HG03103 (cell line): ENCODE measurements around the gene STAC2.

Experiments
- ATAC-seq: cut with Tn5 transposase; IDR thresholded peaks from one replicate; pipeline ENCODE4 v1.9.1; 2021; ENCODE audit warnings: low read depth; ENCODE audit not compliant: unreplicated experiment

STAC2 gene

GRCh38 chr17:39235555-39236449, 10.1 kb upstream of the STAC2 start:
- ATAC-seq: no peak

- no peak for ATAC-seq
Measured at GRCh38 chr17:39231591-39232551, 6.1 kb upstream of the STAC2 start.

- no peak for ATAC-seq
Measured at GRCh38 chr17:39231091-39231561, 5.4 kb upstream of the STAC2 start.

DNA sequence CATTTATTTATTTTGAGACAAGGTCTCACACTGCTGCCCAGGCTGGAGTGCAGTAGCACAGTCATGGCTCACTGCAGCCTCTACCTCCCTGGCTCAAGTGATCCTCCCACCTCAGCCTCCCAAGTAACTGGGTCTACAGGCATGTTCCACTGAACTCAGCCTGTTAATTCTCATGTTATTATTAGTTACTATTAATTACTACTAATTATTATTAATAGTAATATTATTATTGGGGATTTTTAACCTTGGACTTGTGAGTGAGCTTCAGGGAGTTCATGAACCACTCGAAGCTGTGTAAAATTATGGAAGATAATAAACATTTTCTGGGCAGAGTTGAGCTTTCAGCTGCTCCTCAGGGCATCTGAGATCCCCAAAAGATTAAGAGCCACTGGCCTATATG, 4.6 kb upstream of the STAC2 start:
- no peak for ATAC-seq

GRCh38 chr17:39229274-39229913, 3.6 kb upstream of the STAC2 start:
- ATAC-seq: no peak

DNA sequence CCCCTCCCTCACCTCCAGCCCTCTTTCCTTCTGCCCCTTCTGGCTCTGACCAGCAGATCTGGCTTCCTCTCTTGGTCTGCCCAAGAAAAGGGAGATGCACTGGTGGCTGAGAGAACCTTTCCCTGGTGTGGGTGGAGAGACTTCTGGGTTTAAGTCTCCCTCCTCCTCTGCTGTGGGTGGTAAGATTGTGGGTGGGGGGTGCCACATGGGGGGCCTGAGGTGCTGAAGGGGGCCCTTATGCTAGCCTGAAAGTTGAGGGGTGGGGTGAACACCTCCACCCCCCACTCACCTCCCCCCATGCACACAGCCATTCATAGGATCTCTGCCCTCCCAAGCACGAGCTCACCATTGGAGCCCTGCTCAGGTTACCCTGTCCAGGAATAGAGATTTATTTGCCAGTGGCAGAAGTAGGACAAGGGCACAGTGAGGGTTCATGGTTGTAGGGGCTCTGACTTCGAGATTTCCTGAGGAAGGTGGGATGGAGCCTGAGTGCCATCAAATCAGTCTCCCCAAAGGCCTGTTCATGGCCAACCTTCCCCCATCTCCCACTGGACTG, 1.7 kb upstream of the STAC2 start:
- no peak for ATAC-seq

GRCh38 chr17:39225959-39226683, 376 bp upstream of the STAC2 start:
- no peak for ATAC-seq

DNA sequence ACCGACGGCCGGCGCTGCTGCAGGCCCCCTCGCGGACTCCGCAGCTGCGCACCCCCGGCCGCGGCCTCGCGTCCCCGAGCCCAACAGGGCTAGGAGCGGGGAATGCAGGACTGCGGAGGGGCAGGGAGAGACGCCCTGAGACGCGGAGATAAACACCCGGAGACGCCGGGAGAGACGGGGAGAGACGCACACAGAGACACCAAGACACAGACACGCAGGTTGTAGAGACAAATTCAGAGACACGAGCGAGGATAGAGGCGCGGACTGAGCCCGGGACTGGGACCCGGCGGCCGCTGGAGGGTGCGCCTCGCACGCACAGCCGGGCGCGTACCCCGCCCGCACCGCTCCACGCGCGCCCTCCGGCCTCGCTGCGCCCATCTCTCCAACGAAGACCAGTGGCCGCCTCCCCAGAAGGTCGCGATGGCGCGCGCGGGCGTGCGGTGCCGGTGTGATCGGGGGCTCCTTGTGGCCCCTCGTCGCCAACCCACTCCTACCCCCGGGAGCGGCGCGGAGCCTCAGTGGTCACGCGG, 902 bp downstream of the STAC2 start:
- no peak for ATAC-seq

DNA sequence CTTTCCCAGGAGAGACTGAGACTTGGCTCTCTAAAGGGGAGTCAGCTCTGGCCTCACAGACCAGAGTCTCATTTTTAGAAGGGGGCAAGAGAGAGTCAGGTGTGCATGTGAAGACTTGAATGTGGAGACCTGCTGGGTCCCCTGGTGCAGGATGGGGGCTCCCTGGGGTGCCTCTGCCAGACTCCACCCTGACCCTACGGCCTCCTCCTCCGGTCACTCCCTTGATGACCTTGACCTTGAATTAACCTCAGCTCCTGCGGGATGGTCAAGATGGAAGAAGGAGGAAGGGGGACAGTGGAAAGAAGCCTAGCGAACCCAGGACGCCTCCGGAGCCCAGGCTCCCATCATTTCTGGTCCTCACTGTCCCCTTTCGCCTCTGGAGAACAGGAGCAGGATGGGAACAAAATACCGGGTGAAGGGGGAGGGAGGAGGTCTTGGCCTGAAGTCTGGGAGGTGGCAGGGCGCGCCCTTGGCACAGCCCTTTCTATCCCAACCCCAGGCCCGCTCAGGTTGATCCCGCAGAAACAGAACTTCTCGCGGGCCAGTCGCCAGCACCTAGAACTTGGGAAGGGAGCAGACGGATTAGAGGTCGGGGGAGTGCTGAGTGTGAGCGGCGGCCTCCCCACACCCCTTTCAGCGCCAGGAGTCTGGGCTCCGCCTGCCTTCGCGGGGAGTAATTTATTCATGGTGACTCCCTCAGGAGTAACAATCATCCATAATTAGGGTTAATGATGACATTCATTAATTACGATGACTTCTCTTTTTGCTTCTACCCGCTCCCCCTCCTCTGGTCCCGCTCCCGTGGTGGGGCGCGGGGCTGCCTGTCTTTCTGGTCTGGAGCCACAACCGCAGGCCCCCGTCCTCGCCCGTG, 1.6 kb downstream of the STAC2 start:
- no peak for ATAC-seq

DNA sequence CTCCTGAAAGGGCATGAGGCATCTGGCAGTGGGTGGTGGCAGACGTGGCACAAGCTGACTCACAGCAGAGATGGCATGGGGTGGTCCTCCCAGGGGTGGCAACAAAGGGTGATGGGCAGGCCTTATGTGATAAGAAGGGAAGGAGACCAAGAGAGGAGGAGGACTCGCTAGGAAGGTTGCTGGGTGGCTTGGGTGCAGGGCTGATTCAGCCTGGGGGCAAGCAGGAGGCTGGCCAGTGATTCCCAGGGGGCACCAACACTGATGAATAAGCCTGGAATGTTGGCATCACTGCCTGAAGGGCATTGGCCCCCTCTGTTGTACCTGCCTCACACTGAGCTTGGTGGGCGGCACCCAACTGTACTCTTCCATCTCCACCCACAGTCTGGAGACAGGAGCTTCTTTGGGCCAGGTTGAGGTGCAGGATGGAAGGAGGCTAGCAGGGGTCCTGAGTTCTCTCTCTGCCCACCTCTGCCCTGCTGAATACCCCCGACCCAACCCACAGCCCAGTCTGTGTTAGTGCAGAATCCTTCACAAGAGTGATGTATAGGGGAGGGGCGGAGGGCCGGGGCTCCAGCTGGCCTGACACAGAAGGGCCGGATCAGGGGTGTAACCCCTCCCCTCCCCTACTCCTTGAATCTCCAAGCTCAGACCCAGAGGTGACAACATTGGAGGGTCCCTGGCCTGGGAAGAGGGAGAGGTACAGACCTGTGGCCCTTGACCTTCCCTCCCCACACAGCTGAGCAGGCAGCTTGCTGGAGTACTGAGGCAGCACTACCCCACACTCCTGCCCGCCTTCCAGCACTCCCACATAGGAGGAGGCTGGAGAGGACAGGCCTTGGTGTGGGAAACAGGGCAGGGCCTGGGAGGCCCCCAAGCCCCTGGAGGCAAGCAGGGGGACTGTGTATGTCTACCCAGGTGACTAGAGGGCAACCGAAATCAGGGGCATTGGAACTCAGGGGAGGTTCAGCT, 2.6 kb downstream of the STAC2 start:
- ATAC-seq: no peak

DNA sequence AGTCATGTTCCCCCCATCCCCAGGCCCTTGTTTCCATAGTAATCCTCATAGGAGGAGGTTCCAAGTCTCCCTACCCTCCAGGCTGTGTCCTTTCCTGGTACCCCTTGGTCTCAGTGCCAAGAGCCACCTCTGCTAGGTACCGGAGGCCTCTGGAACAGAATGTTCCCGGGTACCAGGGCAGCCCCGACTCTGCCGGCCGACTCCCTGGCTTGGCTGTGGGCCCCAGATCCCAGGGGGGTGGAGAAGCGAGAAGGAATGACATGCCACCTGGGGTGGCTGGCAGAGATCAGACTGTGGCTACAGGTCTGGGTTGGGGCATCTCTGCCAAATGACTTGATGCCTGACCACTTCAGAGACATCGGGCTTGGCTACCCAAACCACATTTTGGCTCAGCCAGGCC, 3.6 kb downstream of the STAC2 start:
- ATAC-seq: no peak

DNA sequence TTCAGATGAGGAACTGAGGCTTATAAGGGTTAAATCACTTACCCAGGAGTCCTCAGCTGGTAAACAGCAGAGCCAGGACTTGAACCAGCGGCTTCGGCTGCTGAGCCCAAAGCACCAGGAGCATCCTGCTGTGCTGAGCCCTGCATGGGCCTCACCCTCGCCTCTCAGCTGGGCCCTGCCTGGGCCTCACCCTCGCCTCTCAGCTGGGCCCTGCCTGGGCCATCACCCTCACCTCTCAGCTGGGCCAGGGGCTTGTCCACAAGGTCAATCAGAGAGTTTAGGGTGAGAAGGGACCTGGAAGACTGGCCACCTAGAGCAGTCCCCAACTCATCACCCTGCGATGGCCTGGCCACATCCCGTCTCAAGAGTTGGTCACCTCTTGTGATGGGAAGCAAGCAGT, 4.2 kb downstream of the STAC2 start:
- ATAC-seq: no peak

- ATAC-seq: no peak
Measured at GRCh38 chr17:39219647-39220154, 6.0 kb downstream of the STAC2 start.

- no peak for ATAC-seq
Measured at GRCh38 chr17:39218906-39219305, 6.8 kb downstream of the STAC2 start.

DNA sequence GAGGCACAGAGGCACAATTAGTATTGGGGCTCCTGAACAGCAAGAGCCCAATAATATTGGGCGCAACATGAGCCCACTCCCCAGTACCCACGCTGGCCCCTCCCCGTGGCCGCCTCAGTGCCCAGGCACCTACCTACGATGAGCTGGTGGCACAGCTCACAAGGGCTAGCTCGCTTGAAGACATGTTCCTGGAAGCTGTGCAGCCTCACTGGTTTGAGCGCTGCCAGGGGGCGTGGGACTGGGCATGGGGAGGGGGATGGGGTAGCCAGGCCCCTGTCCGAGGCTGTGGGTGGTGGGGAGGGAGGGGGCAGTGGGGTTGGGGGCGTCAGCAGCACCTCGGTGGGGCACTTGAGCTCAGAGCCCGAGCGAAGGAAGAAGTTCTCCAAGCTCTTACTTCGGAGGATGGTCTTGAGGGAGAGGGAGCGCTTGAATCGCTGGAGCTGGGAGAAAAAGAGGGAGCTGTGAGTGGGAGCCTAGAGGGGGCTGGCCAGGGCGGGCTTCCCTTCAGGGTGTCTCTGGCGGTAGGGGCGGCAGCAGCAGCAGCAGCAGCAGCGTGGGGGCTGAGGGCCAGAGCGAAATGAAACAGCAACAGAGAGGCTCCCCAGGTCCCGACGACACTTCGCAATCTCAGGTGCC, 7.9 kb downstream of the STAC2 start:
- no peak for ATAC-seq

DNA sequence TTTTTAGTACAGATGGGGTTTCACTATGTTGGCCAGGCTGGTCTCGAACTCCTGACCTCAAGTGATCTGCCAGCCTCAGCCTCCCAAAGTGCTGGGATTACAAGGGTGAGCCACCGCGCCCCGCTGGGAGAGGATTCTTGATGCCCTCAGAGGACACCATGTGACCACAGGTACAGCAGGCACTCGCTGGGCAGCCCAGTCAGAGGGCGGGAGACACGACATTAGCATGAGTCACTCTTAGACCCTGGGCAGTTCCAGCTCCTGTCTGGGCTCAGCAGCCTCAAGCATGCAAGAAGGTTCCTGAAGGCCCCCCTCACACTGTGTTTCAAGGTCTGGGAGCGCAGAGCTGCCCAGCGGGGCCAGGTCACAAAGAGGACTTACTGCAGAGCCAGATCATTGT, 11.9 kb downstream of the STAC2 start:
- ATAC-seq: no peak
